Nephron (organoid): ENCODE data around the gene FOXN3.

Experiments used
- H3K27ac Mint-ChIP-seq, 3 experiments: 2 replicates each; pipeline ENCODE4 v1.8.0; 2020; ENCODE audit warnings: mixed read lengths in 3 of 3, mild to moderate bottlenecking in 2 of 3, moderate library complexity in 1 of 3
- H3K27me3 Mint-ChIP-seq: 2 replicates; pipeline ENCODE4 v1.8.0; 2021; ENCODE audit warnings: low read depth, mild to moderate bottlenecking, moderate library complexity, mixed read lengths
- H3K36me3 Mint-ChIP-seq: 2 replicates; pipeline ENCODE4 v1.8.0; 2020; ENCODE audit warnings: low read depth, mixed read lengths
- H3K4me1 Mint-ChIP-seq: 2 replicates; pipeline ENCODE4 v1.8.0; 2020; ENCODE audit warnings: mixed read lengths
- H3K4me3 Mint-ChIP-seq, 3 experiments: 2 replicates each; pipeline ENCODE4 v1.8.0; 2020; ENCODE audit warnings: mild to moderate bottlenecking in 3 of 3, mixed read lengths in 3 of 3, moderate library complexity in 2 of 3
- H3K9me3 Mint-ChIP-seq: 2 replicates; pipeline ENCODE4 v1.8.0; 2020; ENCODE audit warnings: mixed read lengths
- TF ChIP-seq, protein P1 (sequence below), 3 experiments: fragments of 200-600 bp; sonication (generic); IDR thresholded peaks; one replicate each; pipeline ENCODE4 v1.5.0; 2021; ENCODE audit warnings: antibody characterized with exemption in 3 of 3; ENCODE audit not compliant: unreplicated experiment in 3 of 3

FOXN3 gene

GRCh38 chr14:89379006-89379405 lies 38.0 kb downstream of the FOXN3 start:
- Mint-ChIP-seq H3K4me3 (no peak overlapping the region), H3K36me3 (peaks cover 39% of the 10 kb centered on the region), H3K27me3 (no peaks in the 10 kb centered on the region), H3K9me3 (peaks cover 25% of the 10 kb centered on the region), H3K27ac (no peak overlapping the region), H3K4me1 (peaks cover 8% of the 10 kb centered on the region)
- TF ChIP-seq, protein P1, sequence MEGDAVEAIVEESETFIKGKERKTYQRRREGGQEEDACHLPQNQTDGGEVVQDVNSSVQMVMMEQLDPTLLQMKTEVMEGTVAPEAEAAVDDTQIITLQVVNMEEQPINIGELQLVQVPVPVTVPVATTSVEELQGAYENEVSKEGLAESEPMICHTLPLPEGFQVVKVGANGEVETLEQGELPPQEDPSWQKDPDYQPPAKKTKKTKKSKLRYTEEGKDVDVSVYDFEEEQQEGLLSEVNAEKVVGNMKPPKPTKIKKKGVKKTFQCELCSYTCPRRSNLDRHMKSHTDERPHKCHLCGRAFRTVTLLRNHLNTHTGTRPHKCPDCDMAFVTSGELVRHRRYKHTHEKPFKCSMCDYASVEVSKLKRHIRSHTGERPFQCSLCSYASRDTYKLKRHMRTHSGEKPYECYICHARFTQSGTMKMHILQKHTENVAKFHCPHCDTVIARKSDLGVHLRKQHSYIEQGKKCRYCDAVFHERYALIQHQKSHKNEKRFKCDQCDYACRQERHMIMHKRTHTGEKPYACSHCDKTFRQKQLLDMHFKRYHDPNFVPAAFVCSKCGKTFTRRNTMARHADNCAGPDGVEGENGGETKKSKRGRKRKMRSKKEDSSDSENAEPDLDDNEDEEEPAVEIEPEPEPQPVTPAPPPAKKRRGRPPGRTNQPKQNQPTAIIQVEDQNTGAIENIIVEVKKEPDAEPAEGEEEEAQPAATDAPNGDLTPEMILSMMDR (IDR thresholded peaks at IDR 0.05; ENCODE audit: unreplicated experiment in 3 of 3), result no peak

GRCh38 chr14:89378119-89378518 lies 38.9 kb downstream of the FOXN3 start:
- Mint-ChIP-seq H3K9me3 (peaks cover 25% of the 10 kb centered on the region), H3K4me3 (no peak overlapping the region), H3K27ac (no peak overlapping the region), H3K36me3 (peaks cover 37% of the 10 kb centered on the region), H3K4me1 (peaks cover 3% of the 10 kb centered on the region), H3K27me3 (no peaks in the 10 kb centered on the region)
- TF ChIP-seq, protein P1 (IDR thresholded peaks at IDR 0.05; ENCODE audit: unreplicated experiment in 3 of 3), result no peak

DNA sequence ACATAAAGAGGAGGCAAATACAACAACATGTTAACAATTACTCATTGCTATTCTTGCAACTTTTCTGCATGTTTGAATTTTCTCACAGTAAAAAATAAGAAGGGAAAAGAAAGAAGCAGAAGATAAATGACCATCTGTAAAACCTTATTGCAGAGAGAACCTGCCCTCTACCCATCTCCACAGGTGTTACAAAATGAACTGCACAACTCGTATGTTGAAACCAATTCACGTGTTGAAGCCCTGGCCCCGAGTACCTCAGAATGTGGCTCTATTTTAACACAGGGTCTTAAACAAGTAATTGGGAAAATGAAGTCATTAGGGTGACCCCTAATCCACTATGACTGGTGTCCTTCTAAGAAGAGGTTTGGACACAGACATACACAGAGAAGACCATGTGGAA lies 39.5 kb downstream of the FOXN3 start:
- Mint-ChIP-seq H3K4me1 (peaks cover 3% of the 10 kb centered on the region), H3K27ac (no peak overlapping the region), H3K27me3 (no peaks in the 10 kb centered on the region), H3K4me3 (no peak overlapping the region), H3K9me3 (peaks cover 25% of the 10 kb centered on the region), H3K36me3 (peaks cover 41% of the 10 kb centered on the region)
- TF ChIP-seq, protein P1 (IDR thresholded peaks at IDR 0.05; ENCODE audit: unreplicated experiment in 3 of 3), result no peak

DNA sequence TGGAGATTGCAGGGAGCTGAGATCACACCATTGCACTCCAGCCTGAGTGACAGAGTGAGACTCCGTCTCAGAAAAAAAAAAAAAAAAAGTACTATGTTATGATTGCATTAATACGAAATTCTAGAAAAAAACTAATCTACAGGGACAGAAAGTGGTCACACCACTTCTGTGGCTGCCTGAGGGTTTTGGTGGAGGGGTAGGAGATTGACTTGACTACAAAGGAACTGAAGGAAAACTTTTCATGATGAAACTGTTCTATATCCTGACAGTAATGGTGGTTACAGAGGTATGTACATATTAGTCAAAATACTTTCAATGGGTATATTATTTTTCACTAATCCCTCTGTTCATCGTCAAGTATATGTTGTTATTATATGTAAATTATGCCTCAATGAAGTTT lies 42.1 kb downstream of the FOXN3 start:
- Mint-ChIP-seq H3K27ac (no peak overlapping the region), H3K4me1 (peaks cover 26% of the 10 kb centered on the region)

GRCh38 chr14:89373185-89373584 lies 43.8 kb downstream of the FOXN3 start:
- Mint-ChIP-seq H3K9me3 (peaks cover 7% of the 10 kb centered on the region), H3K36me3 (peaks cover 25% of the 10 kb centered on the region), H3K4me1 (peaks cover 26% of the 10 kb centered on the region), H3K4me3 (no peak overlapping the region), H3K27ac (no peak overlapping the region), H3K27me3 (no peaks in the 10 kb centered on the region)
- TF ChIP-seq, protein P1 (IDR thresholded peaks at IDR 0.05; ENCODE audit: unreplicated experiment in 3 of 3), result no peak

More for the DNA sequence above, 42.1 kb downstream of the FOXN3 start:
- Mint-ChIP-seq H3K4me3 (no peak overlapping the region), H3K36me3 (peaks cover 28% of the 10 kb centered on the region), H3K27me3 (no peaks in the 10 kb centered on the region), H3K9me3 (peaks cover 13% of the 10 kb centered on the region)
- TF ChIP-seq, protein P1 (IDR thresholded peaks at IDR 0.05; ENCODE audit: unreplicated experiment in 3 of 3), result no peak

- TF ChIP-seq, protein P1 (IDR thresholded peaks at IDR 0.05; ENCODE audit: unreplicated experiment in 3 of 3), result no peak
- Mint-ChIP-seq H3K36me3 (peaks cover 18% of the 10 kb centered on the region), H3K4me3 (no peak overlapping the region), H3K4me1 (peaks cover 26% of the 10 kb centered on the region), H3K9me3 (peaks cover 5% of the 10 kb centered on the region), H3K27ac (no peak overlapping the region), H3K27me3 (no peaks in the 10 kb centered on the region)
Measured at GRCh38 chr14:89372512-89372883, 44.5 kb downstream of the FOXN3 start.
